ENCODE data around the gene PLEKHA7. TPM values are rescaled to one million over a fixed set of nuclear protein-coding genes. Genes with fewer than 3 reads are reported as not detected.
"Not testable (repeated sequence)": the region's sequence is repeated elsewhere in the genome, so short reads cannot be mapped to it uniquely, and the experiment has no call there.

Gene PLEKHA7
- total RNA-seq, 1 experiment from 2014 or later: 0.29 TPM

GRCh38 chr11:16883174-16883573 lies 131.0 kb downstream of the PLEKHA7 start:
- DNase-seq (ENCODE audit: low read depth): peak; percentile 6

DNA sequence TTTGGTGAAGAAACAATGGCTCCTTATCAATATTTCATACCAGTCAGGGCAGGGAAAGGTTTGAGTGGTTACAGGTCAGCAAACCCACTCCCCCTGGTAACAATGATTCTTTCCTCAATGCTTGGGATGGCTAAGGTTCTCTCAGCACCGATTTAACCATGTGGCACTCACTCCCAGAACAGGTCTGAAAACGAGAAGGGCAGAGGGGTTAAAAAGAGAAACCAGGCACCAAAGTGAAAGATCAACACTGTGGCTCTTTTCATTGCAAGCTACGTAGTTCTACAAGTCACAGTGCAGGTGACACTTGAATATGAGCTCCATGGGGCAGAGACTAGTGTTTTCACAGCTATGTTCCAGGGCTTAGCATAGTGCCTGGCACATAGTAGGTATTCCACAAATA lies 132.4 kb downstream of the PLEKHA7 start:
- DNase-seq (ENCODE audit: low read depth): no peak

DNA sequence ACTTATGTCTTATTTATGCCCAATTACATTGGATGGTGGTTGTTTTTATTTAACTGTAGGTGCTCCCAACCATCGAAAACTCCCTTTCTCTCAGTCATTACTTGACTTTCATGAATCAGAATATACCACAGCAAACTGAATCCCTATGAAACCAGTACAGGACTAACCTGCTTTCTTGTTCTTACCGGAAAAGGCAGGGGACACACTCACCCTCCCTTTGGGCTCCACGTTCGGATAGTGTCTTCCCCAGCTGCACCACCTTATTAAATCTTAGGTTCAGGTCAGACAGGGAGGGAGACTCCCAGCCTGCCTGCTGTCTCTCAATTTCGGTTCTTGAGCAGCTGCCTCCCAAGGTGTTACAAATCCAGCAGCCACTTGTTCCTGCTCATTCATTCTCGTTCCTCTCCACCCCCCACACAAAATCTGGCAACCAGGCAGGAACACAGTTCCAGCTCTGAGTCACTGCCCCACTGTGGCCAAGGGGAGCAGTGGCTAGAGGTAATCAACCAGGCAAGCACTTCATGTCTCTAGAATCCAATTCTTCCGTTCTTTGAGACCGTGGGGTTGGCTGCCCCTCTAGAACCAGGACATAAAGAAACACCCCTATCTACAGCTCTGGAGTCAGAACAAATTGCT lies 133.0 kb downstream of the PLEKHA7 start:
- DNase-seq (ENCODE audit: low read depth): peak; percentile 22

- no peak for DNase-seq (ENCODE audit: low read depth)
These were observed 133.9 kb downstream of the PLEKHA7 start for GRCh38 chr11:16880184-16880801.

GRCh38 chr11:16879690-16880089 lies 134.5 kb downstream of the PLEKHA7 start:
- DNase-seq (ENCODE audit: low read depth): no peak

GRCh38 chr11:16876837-16877236 lies 137.4 kb downstream of the PLEKHA7 start:
- no peak for DNase-seq (ENCODE audit: low read depth)

GRCh38 chr11:16876053-16876752 lies 138.0 kb downstream of the PLEKHA7 start:
- no peak for DNase-seq (ENCODE audit: low read depth)

GRCh38 chr11:16874275-16874975 lies 139.8 kb downstream of the PLEKHA7 start:
- DNase-seq (ENCODE audit: low read depth): no peak

- no peak for DNase-seq (ENCODE audit: low read depth)
These were observed 140.9 kb downstream of the PLEKHA7 start for GRCh38 chr11:16873289-16873688.

GRCh38 chr11:16871368-16871767 lies 142.8 kb downstream of the PLEKHA7 start:
- DNase-seq (ENCODE audit: low read depth): no peak

DNA sequence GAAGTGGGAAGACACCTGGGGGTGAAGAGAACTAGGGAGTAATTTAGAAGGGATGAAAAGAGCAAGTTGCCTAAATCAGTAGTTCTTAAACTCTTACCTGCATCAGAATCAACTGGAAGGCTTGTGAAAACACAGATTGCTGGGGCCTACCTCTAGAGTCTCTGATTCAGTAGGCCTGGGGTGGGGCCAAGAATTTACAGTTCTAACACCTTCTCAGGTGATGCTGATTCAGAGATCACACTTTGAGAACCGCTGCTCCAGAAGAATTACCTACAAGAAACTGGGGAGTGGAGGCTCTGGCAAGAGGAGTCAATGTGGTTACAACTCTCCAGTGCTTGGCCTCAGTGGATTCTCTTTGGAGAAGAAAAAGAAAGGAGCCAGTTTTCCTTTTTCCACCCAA lies 147.1 kb downstream of the PLEKHA7 start:
- no peak for DNase-seq (ENCODE audit: low read depth)

- DNase-seq (ENCODE audit: low read depth): not testable (repeated sequence)
These were observed 149.8 kb downstream of the PLEKHA7 start for GRCh38 chr11:16864428-16864827.

GRCh38 chr11:16863389-16863788 lies 150.8 kb downstream of the PLEKHA7 start:
- no peak for DNase-seq (ENCODE audit: low read depth)

- no peak for DNase-seq (ENCODE audit: low read depth)
These were observed 151.5 kb downstream of the PLEKHA7 start for GRCh38 chr11:16862726-16863125.

DNA sequence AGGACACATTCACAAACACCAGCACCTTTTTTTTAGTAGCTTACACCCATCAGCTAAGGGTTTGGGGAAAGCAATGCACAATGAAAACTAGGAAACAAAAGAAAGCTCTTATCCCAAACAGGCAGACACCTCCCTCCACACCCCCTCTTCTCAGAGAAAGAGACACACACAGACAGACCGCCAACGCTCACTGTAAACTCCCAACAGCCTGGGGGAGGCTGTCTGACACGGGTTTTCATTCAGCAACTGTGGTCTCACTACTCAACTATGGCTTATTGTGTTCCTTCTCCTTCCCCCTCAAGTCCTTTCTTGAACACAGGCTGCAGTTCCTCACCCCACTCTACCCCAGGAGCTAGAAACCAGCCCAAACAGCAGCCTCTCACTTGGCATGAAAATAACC lies 152.4 kb downstream of the PLEKHA7 start:
- no peak for DNase-seq (ENCODE audit: low read depth)

- DNase-seq (ENCODE audit: low read depth): no peak
These were observed 153.6 kb downstream of the PLEKHA7 start for GRCh38 chr11:16860617-16861016.

GRCh38 chr11:16859651-16860050 lies 154.6 kb downstream of the PLEKHA7 start:
- DNase-seq (ENCODE audit: low read depth): no peak

DNA sequence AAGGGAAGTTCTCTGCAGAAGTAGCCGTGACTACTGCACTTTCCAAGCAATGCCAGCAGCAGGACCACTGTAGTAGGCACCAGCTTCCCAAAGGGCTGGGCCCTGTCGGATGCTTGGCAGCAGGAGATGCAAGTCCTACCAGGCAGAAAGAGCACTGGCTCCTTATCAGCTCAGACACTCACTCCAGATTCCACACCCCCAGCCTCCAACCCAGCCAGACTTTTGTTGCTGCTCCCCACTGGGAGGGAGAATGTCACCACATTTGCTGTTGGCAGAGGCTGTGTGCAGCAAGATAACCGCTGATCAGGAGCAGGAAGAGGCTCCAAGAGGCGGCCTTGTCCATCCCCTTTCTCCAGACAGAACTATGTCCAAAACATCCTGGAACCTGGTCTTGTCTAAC lies 157.0 kb downstream of the PLEKHA7 start:
- DNase-seq (ENCODE audit: low read depth): no peak

GRCh38 chr11:16856022-16856471 lies 158.2 kb downstream of the PLEKHA7 start:
- DNase-seq (ENCODE audit: low read depth): no peak

DNA sequence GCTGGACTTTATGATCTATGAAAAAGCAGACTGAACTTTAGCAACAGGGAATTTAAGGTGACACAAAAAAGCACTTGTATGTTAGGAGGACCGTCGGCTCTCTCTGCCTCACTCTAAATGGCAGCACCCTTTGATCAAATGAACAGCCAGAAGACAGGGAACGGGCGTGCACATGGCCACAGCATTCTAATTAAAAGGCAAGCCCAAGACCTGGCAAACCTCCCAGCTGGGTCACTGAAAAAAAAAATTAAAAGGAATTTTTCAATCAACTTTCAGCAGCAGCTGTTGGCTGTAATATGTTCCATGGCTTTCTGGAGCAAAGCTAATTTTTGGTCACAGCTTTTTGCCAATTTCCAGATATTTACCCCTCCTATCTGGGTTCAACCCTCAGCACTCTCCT lies 159.2 kb downstream of the PLEKHA7 start:
- no peak for DNase-seq (ENCODE audit: low read depth)

- DNase-seq (ENCODE audit: low read depth): no peak
These were observed 160.4 kb downstream of the PLEKHA7 start for GRCh38 chr11:16853859-16854258.

DNA sequence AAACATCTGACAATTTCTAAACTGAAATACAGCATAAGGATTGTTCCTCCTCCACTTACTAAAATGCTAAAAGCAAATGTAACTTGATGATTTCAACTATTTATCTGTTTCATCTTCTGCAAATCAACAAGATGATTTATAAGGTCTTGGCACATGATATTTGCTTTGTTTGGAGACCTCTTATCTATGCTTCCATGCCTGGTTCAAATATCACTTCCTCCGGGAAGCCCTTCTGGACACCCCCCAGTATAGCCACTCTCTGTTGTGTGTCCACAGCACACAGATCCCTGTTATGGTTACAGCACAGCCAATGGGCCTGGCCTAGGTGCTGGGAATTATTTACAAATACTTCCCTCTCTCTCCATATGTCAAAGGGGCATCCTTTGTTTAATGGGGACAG lies 160.9 kb downstream of the PLEKHA7 start:
- DNase-seq (ENCODE audit: low read depth): no peak

Measured in LHCN-M2 (cell line).